ENCODE data around the gene PITPNC1. TPM values are rescaled to one million over a fixed set of nuclear protein-coding genes. Genes with fewer than 3 reads are reported as not detected.
"Not testable (repeated sequence)": the region's sequence is repeated elsewhere in the genome, so short reads cannot be mapped to it uniquely, and the experiment has no call there.

PITPNC1 gene
- total RNA-seq, 1 donor from 2014 or later: 7.3 TPM

DNA sequence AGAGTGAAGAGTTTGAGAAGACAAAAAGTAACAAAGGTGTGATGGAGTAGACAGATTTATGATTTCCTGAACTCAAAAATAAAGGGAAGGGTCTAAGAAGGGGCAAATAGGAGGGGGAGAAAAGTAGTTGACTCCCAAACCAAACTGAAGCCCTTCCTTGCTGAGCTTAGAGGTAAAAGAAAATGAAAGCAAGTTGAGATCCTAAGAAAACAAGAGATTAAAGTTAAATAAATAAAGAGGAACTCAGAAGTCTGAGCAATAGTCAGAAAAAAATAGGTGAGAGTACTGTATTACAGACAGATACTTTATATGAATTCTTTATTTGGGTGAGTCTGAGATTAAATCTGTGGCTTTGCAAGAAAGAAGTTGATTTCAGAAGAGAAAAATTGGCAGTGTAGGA lies 7.4 kb upstream of the PITPNC1 start:
- DNase-seq (ENCODE audit: low read depth, low spot score): no peak

DNA sequence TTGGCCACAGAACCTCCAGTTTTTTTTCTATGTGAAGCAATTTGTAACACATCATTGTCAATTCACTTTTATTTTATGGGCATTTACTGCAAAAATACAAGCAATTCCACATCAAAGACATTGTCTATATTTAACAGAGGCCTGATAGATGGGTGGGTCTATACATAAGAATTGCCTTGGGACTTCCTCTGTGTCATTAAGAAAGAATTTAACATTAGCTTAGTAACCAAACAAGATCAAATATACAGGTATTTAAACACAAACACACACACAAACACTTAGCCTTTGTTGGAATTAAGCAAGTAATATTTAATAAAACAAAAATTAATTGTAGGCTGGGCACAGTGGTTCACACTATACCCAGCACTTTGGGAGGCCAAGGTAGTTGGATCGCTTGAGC lies 4.3 kb upstream of the PITPNC1 start:
- no peak for DNase-seq (ENCODE audit: low read depth, low spot score)

- peak; percentile 73 for DNase-seq (ENCODE audit: low read depth, low spot score)
Observed at GRCh38 chr17:67374329-67375053, 2.6 kb upstream of the PITPNC1 start.

- no peak for DNase-seq (ENCODE audit: low read depth, low spot score)
Observed at GRCh38 chr17:67375054-67375427, 2.0 kb upstream of the PITPNC1 start.

GRCh38 chr17:67375716-67376115 lies 1.4 kb upstream of the PITPNC1 start:
- no peak for DNase-seq (ENCODE audit: low read depth, low spot score)

- DNase-seq (ENCODE audit: low read depth, low spot score): no peak
Observed at GRCh38 chr17:67376415-67376736, 705 bp upstream of the PITPNC1 start.

GRCh38 chr17:67377488-67378453 lies 690 bp downstream of the PITPNC1 start:
- no peak for DNase-seq (ENCODE audit: low read depth, low spot score)

GRCh38 chr17:67378454-67379250 lies 1.6 kb downstream of the PITPNC1 start:
- DNase-seq (ENCODE audit: low read depth, low spot score): peak; percentile 44

GRCh38 chr17:67379251-67379630 lies 2.2 kb downstream of the PITPNC1 start:
- DNase-seq (ENCODE audit: low read depth, low spot score): no peak

DNA sequence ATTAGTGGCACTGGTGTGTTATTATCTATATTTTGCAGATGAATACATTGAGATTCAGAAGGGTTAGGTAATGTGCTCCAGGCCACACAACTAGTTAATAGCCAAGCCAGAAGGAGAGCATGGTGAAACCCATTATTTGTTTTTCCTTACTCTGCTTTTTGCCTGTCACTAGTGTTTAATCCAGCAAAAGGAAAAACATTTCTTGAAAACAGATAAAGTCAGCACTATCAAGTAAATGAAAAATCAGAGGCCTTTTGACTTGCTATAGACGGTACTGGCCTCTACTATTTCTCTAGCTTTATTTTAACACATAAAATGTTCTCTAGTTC lies 4.8 kb downstream of the PITPNC1 start:
- DNase-seq (ENCODE audit: low read depth, low spot score): no peak

DNA sequence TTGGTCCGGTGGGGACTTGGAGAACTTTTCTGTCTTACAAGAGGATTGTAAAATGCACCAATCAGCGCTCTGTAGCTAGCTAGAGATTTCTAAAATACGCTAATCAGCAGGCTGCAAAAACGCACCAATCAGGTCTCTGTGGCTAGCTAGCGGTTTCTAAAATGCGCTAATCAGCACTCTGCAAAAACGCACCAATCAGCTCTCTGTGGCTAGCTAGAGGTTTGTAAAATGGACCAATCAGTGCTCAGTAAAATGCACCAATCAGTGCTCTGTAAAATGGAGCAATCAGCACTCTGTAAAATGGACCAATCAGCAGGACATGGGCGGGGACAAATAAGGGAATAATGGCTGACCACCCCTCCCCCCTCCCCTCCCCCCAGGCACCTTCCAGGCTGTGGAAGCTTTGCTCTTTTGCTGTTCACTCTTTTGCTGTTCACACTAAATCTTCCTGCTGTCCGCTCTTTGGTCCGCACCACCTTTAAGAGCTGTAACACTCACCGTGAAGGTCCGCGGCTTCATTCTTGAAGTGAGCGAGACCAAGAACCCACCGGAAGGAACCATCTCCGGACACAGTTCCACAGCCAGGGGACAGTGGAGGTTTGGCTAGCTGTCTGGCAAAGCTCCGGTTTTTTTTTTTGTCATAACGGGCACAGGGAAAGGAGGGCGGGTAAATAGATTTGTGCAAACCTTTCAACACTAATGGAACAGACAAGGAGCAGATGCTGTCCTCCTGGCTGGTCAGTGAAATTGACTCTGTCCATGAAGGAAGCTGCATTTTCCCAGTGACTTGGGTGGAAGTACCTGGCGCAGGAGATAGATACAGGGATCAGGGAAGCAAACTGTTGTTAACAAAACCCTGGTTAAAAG lies 8.3 kb downstream of the PITPNC1 start:
- no peak for DNase-seq (ENCODE audit: low read depth, low spot score)

GRCh38 chr17:67386965-67387551 lies 10.0 kb downstream of the PITPNC1 start:
- no peak for DNase-seq (ENCODE audit: low read depth, low spot score)

DNA sequence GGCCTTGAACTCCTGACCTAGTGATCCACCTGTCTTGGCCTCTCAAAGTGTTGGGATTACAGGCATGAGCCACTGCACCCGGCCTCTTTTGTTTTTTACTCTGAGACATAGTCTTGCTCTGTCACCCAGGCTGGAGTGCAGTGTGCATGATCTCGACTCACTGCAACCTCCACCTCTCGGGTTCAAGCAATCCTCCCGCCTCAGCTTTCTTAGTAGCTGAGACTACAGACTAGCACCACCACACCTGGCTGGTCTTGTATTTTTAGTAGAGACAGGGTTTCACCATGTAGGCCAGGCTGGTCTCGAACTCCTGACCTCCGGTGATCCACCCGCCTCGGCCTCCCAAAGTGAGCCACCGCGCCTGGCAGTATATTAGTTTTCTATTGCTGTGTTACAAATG lies 11.5 kb downstream of the PITPNC1 start:
- not testable (repeated sequence) for DNase-seq (ENCODE audit: low read depth, low spot score)

- DNase-seq (ENCODE audit: low read depth, low spot score): no peak
Observed at GRCh38 chr17:67388986-67389385, 11.9 kb downstream of the PITPNC1 start.

GRCh38 chr17:67390006-67390645 lies 13.0 kb downstream of the PITPNC1 start:
- DNase-seq (ENCODE audit: low read depth, low spot score): no peak

GRCh38 chr17:67390646-67391361 lies 13.7 kb downstream of the PITPNC1 start:
- DNase-seq (ENCODE audit: low read depth, low spot score): peak; percentile 71

- DNase-seq (ENCODE audit: low read depth, low spot score): no peak
Observed at GRCh38 chr17:67392111-67392510, 15.0 kb downstream of the PITPNC1 start.

- no peak for DNase-seq (ENCODE audit: low read depth, low spot score)
Observed at GRCh38 chr17:67393809-67394397, 16.8 kb downstream of the PITPNC1 start.

GRCh38 chr17:67399676-67400075 lies 22.6 kb downstream of the PITPNC1 start:
- no peak for DNase-seq (ENCODE audit: low read depth, low spot score)
